Glutamatergic neuron (in vitro differentiated cells): Measurements from ENCODE around the gene TMEM151B. TPM values are rescaled to one million over a fixed set of nuclear protein-coding genes. Genes with fewer than 3 reads are reported as not detected.
A peak's percentile ranks its signal among the peaks of the same experiment; 100 is the strongest.

Experiments used
- DNase-seq: peaks from one replicate; pipeline ENCODE4 v3.0.0; 2022
- H3K27ac Mint-ChIP-seq: one replicate; pipeline ENCODE4 v1.8.0; 2020; ENCODE audit warnings: mild to moderate bottlenecking, mixed read lengths, inconsistent platforms; ENCODE audit not compliant: unreplicated experiment
- H3K27me3 Mint-ChIP-seq: one replicate; pipeline ENCODE4 v1.8.0; 2020; ENCODE audit warnings: mild to moderate bottlenecking, moderate library complexity, mixed read lengths, inconsistent platforms; ENCODE audit not compliant: unreplicated experiment
- H3K36me3 Mint-ChIP-seq: one replicate; pipeline ENCODE4 v1.8.0; 2020; ENCODE audit warnings: mild to moderate bottlenecking, mixed read lengths, inconsistent platforms; ENCODE audit not compliant: unreplicated experiment
- H3K4me1 Mint-ChIP-seq: one replicate; pipeline ENCODE4 v1.8.0; 2020; ENCODE audit warnings: mild to moderate bottlenecking, low read depth, mixed read lengths, inconsistent platforms; ENCODE audit not compliant: unreplicated experiment
- H3K4me3 Mint-ChIP-seq: one replicate; pipeline ENCODE4 v1.8.0; 2020; ENCODE audit warnings: mild to moderate bottlenecking, mixed read lengths, inconsistent platforms; ENCODE audit not compliant: unreplicated experiment
- H3K9me3 Mint-ChIP-seq: one replicate; pipeline ENCODE4 v1.8.0; 2020; ENCODE audit warnings: mild to moderate bottlenecking, moderate library complexity, mixed read lengths, inconsistent platforms; ENCODE audit not compliant: unreplicated experiment
- CTCF ChIP-seq: fragments of 200-600 bp; sonication (generic); IDR thresholded peaks from one replicate; pipeline ENCODE4 v1.5.0; 2021; ENCODE audit not compliant: partially characterized antibody, unreplicated experiment
- total RNA-seq: library from RNA; stranded (reverse); fragmentation: NEBNext Ultra II Directional; extraction: Animal tissue kit (Norgen Biotek cat#: 25700); gene quantifications from one replicate; pipeline ENCODE4 v1.2.1, GENCODE V29; 2021; ENCODE audit not compliant: unreplicated experiment

Gene TMEM151B
- total RNA-seq, 1 donor from 2014 or later: 51.3 TPM

GRCh38 chr6:44264154-44265006, 5.9 kb upstream of the TMEM151B start:
- Mint-ChIP-seq H3K9me3 (peaks cover 12% of the 10 kb centered on the region), H3K36me3 (peaks cover 6% of the 10 kb centered on the region), H3K4me1 (peaks cover 35% of the 10 kb centered on the region), H3K27ac (peak overlapping the region; percentile 77), H3K4me3 (peak overlapping the region; percentile 94), H3K27me3 (peaks cover 16% of the 10 kb centered on the region)
- DNase-seq: no peak
- no peak for TF ChIP-seq CTCF

- H3K36me3 Mint-ChIP-seq: peaks cover 6% of the 10 kb centered on the region
- peaks cover 18% of the 10 kb centered on the region for H3K27me3 Mint-ChIP-seq
- peaks cover 16% of the 10 kb centered on the region for H3K9me3 Mint-ChIP-seq
- peak; percentile 95 for DNase-seq
- H3K27ac Mint-ChIP-seq: peak within 1 kb of the TSS; percentile 77
- TF ChIP-seq CTCF: no peak
- peak within 1 kb of the TSS; percentile 94 for H3K4me3 Mint-ChIP-seq
- peaks cover 42% of the 10 kb centered on the region for H3K4me1 Mint-ChIP-seq
Observed at GRCh38 chr6:44265007-44265721, 5.1 kb upstream of the TMEM151B start, which contains the start of gene NFKBIE. NFKBIE (minus strand) TSS chr6:44265551; CDS start chr6:44265346, 205 bp downstream.

GRCh38 chr6:44265722-44266233, 4.5 kb upstream of the TMEM151B start:
- Mint-ChIP-seq H3K27ac (peak overlapping the region; percentile 70), H3K9me3 (peaks cover 16% of the 10 kb centered on the region), H3K27me3 (peaks cover 16% of the 10 kb centered on the region), H3K36me3 (peaks cover 5% of the 10 kb centered on the region), H3K4me1 (peaks cover 39% of the 10 kb centered on the region), H3K4me3 (peak overlapping the region; percentile 93)
- no peak for DNase-seq
- no peak for TF ChIP-seq CTCF

GRCh38 chr6:44266347-44266746, 3.9 kb upstream of the TMEM151B start:
- TF ChIP-seq CTCF: no peak
- H3K27ac Mint-ChIP-seq: no peak overlapping the region
- H3K36me3 Mint-ChIP-seq: no peaks in the 10 kb centered on the region
- no peak for DNase-seq
- H3K4me1 Mint-ChIP-seq: peaks cover 39% of the 10 kb centered on the region
- peaks cover 15% of the 10 kb centered on the region for H3K9me3 Mint-ChIP-seq
- H3K27me3 Mint-ChIP-seq: peaks cover 14% of the 10 kb centered on the region
- peak overlapping the region; percentile 71 for H3K4me3 Mint-ChIP-seq

- Mint-ChIP-seq H3K9me3 (peaks cover 17% of the 10 kb centered on the region), H3K4me1 (peaks cover 43% of the 10 kb centered on the region), H3K4me3 (no peak overlapping the region), H3K27ac (no peak overlapping the region), H3K36me3 (no peaks in the 10 kb centered on the region), H3K27me3 (peaks cover 18% of the 10 kb centered on the region)
- DNase-seq: no peak
- TF ChIP-seq CTCF: no peak
Observed at GRCh38 chr6:44267252-44267651, 3.0 kb upstream of the TMEM151B start.
